HEK293T (cell line): Measurements from ENCODE around the gene PTPN4.
"Not testable (repeated sequence)": the region's sequence is repeated elsewhere in the genome, so short reads cannot be mapped to it uniquely, and the experiment has no call there.

ENCODE experiments used
- CTCF ChIA-PET: fragments of 350-600 bp; formaldehyde crosslinking; extraction: SDS; loops from one replicate; lab custom pipeline; 2021; ENCODE audit warnings: antibody characterized with exemption, inconsistent platforms; lab: Yijun Ruan, JAX
- POLR2A ChIA-PET: fragments of 350-600 bp; formaldehyde crosslinking; extraction: SDS; loops from one replicate; lab custom pipeline; 2020; ENCODE audit warnings: antibody characterized with exemption, inconsistent platforms; lab: Yijun Ruan, JAX
- DNase-seq: peaks from one replicate; pipeline ENCODE4 v3.0.0; 2012; ENCODE audit warnings: mixed read lengths; ENCODE audit errors: extremely low spot score
- ARNT ChIP-seq: fragments of 450-650 bp; IDR thresholded peaks from 2 replicates; pipeline ENCODE4 v1.6.1; 2017; ENCODE audit warnings: mild to moderate bottlenecking
- BHLHE40 ChIP-seq: fragments of 450-650 bp; IDR thresholded peaks from 2 replicates; pipeline ENCODE4 v1.6.1; 2016; ENCODE audit warnings: mild to moderate bottlenecking, moderate library complexity, borderline replicate concordance
- CTBP1 ChIP-seq: fragments of 450-650 bp; IDR thresholded peaks from 2 replicates; pipeline ENCODE4 v1.6.1; 2016; ENCODE audit warnings: borderline replicate concordance
- ELF4 ChIP-seq: fragments of 450-650 bp; IDR thresholded peaks from 2 replicates; pipeline ENCODE4 v1.6.1; 2017; ENCODE audit warnings: antibody characterized with exemption
- FOXA1 ChIP-seq: fragments of 450-650 bp; IDR thresholded peaks from 2 replicates; pipeline ENCODE4 v1.6.1; 2016; ENCODE audit warnings: mild to moderate bottlenecking
- FOXK2 ChIP-seq: fragments of 450-650 bp; IDR thresholded peaks from 2 replicates; pipeline ENCODE4 v1.6.1; 2016; ENCODE audit warnings: mild to moderate bottlenecking
- FOXM1 ChIP-seq: fragments of 450-650 bp; IDR thresholded peaks from 2 replicates; pipeline ENCODE4 v1.6.1; 2017; ENCODE audit warnings: mild to moderate bottlenecking, borderline replicate concordance
- HDGF ChIP-seq: fragments of 450-650 bp; IDR thresholded peaks from 2 replicates; pipeline ENCODE4 v1.6.1; 2017; ENCODE audit warnings: antibody characterized with exemption, borderline replicate concordance
- L3MBTL2 ChIP-seq: fragments of 450-650 bp; conservative IDR thresholded peaks from 2 replicates; pipeline ENCODE4 v1.6.1; 2016; ENCODE audit warnings: mild to moderate bottlenecking
- NFRKB ChIP-seq: fragments of 450-650 bp; IDR thresholded peaks from 2 replicates; pipeline ENCODE4 v1.6.1; 2016; ENCODE audit warnings: mild to moderate bottlenecking, moderate library complexity
- PKNOX1 ChIP-seq: fragments of 450-650 bp; IDR thresholded peaks from 2 replicates; pipeline ENCODE4 v1.6.1; 2016
- SP1 ChIP-seq: fragments of 450-650 bp; IDR thresholded peaks from 2 replicates; pipeline ENCODE4 v1.6.1; 2017
- SUZ12 ChIP-seq: fragments of 450-650 bp; IDR thresholded peaks from 2 replicates; pipeline ENCODE4 v1.6.1; 2016; ENCODE audit warnings: mild to moderate bottlenecking
- TARDBP ChIP-seq: fragments of 450-650 bp; IDR thresholded peaks from 2 replicates; pipeline ENCODE4 v1.6.1; 2016
- ZNF384 ChIP-seq: fragments of 450-650 bp; IDR thresholded peaks from 2 replicates; pipeline ENCODE4 v1.6.1; 2016

PTPN4 gene

DNA sequence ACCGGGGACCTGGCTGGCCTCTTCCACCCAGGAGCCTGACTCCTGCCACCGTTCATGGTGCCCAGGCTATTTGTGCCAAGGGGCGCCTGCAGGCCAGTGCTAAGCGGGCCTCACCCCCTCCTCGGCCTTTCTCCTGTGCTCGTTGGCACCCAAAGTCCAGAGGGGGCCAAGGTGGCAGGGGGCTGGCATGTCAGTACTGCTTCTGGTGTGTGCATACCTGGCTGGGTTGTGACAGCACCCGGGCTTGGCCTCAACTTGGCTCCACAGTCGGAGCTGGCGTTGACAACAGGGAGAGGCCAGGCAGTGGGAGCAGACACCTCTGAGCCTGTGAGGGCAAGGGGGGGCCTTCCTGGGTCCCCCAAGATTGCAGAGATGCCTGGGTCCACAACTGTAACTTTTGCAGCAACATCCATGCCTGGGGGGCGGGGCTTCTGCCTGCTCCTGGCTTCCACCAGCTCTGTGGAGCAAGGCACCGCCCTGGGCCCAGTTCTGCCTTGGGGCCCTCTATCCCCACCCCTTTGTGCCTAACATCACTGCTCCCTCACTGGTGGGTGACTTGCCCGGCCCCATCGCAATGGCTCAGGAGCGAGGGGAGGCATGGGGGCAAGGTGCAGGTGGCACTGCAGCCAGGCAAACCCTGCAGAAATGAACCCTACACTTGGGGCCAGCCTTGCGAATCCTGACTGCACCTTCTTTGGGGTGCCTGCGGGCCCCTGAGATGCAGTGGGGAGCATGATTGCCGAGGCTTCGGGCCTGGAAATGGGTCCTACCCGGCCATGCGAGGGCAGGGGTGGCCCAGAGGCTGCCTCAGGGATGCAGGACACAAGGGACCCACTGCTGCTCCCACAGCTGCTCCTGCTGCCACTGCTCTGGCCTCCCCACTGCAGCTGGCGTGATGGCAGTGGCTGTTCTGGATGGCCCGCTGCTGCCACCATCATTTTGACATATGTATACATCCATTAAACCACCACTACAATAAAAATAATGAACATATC, 35.9 kb downstream of the PTPN4 start:
- TF ChIP-seq L3MBTL2, result no peak
- no peak for TF ChIP-seq SP1
- no peak for TF ChIP-seq BHLHE40
- TF ChIP-seq FOXK2, result no peak
- no peak for DNase-seq
- POLR2A ChIA-PET, result no interaction called here
- CTCF ChIA-PET, result interaction anchor here (0.5 kb wide), 1 partner anchor 23 kb away, joined by 3 read pairs; no protein-coding TSS in a partner anchor

- CTCF ChIA-PET, result interaction anchor here (0.7 kb wide), 1 partner anchor 488 kb away, joined by 4 read pairs; no protein-coding TSS in a partner anchor
- no peak for TF ChIP-seq BHLHE40
- no peak for TF ChIP-seq SP1
- no peak for TF ChIP-seq PKNOX1
- no peak for TF ChIP-seq ZNF384
- TF ChIP-seq HDGF, result no peak
- no peak for TF ChIP-seq NFRKB
- TF ChIP-seq FOXM1, result no peak
- no peak for TF ChIP-seq FOXK2
- TF ChIP-seq ARNT, result no peak
- no peak for TF ChIP-seq FOXA1
- no peak for DNase-seq
- POLR2A ChIA-PET, result no interaction called here
Measured at GRCh38 chr2:119800376-119800902, 40.7 kb downstream of the PTPN4 start.

DNA sequence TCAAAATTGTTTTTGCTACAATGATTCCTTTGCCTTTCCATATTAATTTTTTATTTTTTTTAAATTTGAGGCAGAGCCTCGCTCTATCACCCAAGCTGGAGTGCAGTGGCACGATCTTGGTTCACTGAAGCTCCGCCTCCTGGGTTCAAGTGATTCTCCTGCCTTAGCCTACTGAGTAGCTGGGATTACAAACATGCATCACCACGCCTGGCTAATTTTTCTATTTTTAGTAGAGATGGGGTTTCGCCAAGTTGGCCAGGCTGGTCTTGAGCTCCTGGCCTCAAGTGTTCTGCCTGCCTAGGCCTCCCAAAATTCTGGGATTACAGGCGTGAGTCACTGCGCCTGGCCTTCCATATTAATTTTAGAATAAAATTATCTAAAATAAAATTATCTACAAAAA, 41.3 kb downstream of the PTPN4 start:
- TF ChIP-seq HDGF, result no peak
- no peak for TF ChIP-seq FOXK2
- no peak for TF ChIP-seq SUZ12
- no peak for TF ChIP-seq BHLHE40
- CTCF ChIA-PET, result no interaction called here
- DNase-seq, result no peak
- POLR2A ChIA-PET, result no interaction called here

DNA sequence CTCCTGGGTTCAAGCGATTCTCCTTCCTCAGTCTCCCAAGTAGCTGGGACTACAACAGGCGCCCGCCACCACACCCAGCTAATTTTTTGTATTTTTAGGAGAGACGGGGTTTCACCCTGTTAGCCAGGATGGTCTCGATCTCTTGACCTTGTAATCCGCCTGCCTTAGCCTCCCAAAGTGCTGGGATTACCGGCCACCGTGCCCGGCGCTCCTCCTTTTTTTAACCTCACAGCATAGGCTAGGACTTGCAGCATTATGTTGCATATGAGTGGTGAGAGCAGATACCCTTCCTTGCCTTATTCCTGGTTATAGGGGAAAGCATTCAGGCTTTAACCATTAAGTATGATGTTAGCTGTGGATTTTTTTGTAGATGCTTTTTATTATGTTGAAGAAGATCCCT, 42.3 kb downstream of the PTPN4 start:
- POLR2A ChIA-PET, DNase-seq: not testable (repeated sequence)
- CTCF ChIA-PET, result interaction anchor here (0.5 kb wide), 1 partner anchor 215 kb away, joined by 3 read pairs; no protein-coding TSS in a partner anchor

- ChIA-PET CTCF (interaction anchor here (0.6 kb wide), 1 partner anchor 113 kb away, joined by 5 read pairs; no protein-coding TSS in a partner anchor), POLR2A (no interaction called here)
- no peak for TF ChIP-seq ZNF384
- no peak for TF ChIP-seq PKNOX1
- TF ChIP-seq CTBP1, result no peak
- no peak for TF ChIP-seq ARNT
- no peak for TF ChIP-seq NFRKB
- TF ChIP-seq FOXM1, result no peak
- no peak for TF ChIP-seq SP1
- TF ChIP-seq FOXA1, result no peak
- no peak for TF ChIP-seq SUZ12
- no peak for TF ChIP-seq HDGF
- TF ChIP-seq TARDBP, result no peak
- no peak for TF ChIP-seq L3MBTL2
- no peak for TF ChIP-seq BHLHE40
- TF ChIP-seq ELF4, result no peak
- no peak for DNase-seq
Measured at GRCh38 chr2:119803101-119803500, 43.4 kb downstream of the PTPN4 start.

DNA sequence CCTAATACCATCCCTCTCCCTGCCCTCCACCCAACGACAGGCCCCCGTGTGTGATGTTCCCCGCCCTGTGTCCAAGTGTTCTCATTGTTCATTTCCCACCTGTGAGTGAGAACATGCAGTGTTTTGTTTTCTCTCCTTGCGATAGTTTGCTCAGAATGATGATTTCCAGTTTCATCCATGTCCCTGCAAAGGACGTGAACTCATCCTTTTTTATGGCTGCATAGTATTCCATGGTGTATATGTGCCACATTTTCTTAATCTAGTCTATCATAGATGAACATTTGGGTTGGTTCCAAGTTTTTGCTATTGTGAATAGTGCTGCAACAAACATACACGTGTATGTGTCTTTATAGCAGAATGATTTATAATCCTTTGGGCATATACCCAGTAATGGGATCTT, 44.7 kb downstream of the PTPN4 start:
- DNase-seq, POLR2A ChIA-PET, CTCF ChIA-PET: not testable (repeated sequence)

DNA sequence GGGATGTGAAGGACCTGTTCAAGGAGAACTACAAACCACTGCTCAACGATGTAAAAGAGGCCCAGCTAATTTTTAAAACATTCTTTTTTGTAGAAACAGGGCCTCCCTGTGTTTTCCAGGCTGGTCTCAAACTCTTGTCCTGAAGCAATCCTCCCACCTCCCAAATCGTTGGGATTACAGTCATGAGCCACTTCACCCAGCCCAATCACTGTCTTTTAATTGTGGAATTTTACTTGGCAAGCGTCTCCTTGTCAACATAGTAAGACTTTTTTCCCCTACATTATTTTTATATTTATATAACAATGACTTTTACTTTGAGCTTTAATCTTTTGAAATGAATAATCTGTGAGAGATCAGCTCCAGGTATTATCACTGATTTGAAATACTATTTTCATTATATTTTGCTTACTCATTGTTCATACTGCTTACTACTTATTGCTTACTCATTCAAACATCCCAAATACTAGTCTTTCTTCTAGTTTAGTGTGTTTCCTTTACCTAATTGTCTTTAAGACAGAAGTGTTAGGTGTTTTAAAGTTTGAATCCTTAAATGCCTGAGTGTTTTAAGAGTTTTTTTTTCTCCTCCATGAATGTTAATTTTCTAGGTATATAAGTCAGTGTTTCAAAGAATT, 48.9 kb downstream of the PTPN4 start:
- ChIA-PET POLR2A (no interaction called here), CTCF (interaction anchor here (0.7 to 1.6 kb wide), 2 partner anchors 14 to 15 kb away, joined by 3 read pairs; no protein-coding TSS in a partner anchor)
- TF ChIP-seq NFRKB (no peak), FOXK2 (no peak), SUZ12 (no peak), CTBP1 (no peak), ZNF384 (no peak), PKNOX1 (no peak), BHLHE40 (no peak)
- DNase-seq, result no peak
